NOMO-1 (cell line): ENCODE measurements around the gene SPATC1L.
"Not testable (repeated sequence)": the region's sequence is repeated elsewhere in the genome, so short reads cannot be mapped to it uniquely, and the experiment has no call there.

Experiments
- DNase-seq, 2 experiments: peaks; one replicate each; lab custom pipeline; 2025; ENCODE audit not compliant: unreplicated experiment in 2 of 2; lab: John Stamatoyannopoulos, UW

Gene SPATC1L

DNA sequence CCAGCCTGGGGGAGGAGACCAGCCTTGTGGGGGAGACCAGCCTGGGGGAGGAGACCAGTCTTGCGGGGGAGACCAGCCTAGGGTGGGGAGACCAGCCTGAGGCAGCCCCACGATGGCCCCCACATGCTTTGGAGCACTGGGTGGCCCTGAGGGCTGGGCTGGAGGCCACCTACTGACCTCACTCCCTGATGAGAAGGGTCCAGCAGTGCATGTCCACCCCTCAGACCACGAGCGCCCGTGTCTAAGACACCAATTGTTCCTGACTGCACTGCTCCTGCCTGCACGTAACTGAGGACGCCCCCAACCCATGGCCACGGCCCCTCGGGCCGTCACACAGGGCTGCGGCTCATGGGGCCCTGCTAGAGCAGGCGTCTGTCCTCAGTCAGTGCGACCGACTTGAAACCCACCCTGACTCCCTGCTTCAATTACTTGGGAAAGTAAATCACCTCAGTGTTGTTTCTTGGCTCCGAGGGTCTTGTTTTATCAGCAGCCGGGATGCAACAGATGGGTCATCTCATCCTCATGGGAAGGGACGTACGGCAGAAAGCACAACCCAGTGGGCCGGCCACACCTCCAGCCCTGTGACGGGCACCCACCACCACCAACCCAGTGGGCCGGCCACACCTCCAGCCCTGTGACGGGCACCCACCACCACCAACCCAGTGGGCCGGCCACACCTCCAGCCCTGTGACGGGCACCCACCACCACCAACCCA, at the start of gene SPATC1L:
Gene SPATC1L, minus strand, starts transcription at position 550 of the 715 bp plus-strand sequence. CDS start 1,643 bp downstream, outside the sequence.
- peak; percentile 37 to 44 for DNase-seq

DNA sequence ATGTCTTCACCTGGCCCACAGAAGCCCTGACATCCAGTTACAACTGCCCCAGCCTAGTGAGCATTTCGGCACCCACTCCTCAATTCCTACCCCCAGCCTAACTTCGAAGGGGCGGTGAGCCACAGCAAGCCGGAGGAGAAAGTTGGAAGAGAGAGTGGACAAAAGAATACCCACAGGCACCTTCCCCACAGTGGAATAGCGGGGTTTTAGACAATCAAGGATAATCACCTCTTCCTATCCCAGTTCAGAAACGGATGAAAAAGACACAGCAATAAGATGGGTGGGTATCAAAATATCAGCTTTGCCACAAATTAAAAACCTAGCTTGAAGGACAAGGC, 45.6 kb upstream of the SPATC1L start:
- no peak for DNase-seq

DNA sequence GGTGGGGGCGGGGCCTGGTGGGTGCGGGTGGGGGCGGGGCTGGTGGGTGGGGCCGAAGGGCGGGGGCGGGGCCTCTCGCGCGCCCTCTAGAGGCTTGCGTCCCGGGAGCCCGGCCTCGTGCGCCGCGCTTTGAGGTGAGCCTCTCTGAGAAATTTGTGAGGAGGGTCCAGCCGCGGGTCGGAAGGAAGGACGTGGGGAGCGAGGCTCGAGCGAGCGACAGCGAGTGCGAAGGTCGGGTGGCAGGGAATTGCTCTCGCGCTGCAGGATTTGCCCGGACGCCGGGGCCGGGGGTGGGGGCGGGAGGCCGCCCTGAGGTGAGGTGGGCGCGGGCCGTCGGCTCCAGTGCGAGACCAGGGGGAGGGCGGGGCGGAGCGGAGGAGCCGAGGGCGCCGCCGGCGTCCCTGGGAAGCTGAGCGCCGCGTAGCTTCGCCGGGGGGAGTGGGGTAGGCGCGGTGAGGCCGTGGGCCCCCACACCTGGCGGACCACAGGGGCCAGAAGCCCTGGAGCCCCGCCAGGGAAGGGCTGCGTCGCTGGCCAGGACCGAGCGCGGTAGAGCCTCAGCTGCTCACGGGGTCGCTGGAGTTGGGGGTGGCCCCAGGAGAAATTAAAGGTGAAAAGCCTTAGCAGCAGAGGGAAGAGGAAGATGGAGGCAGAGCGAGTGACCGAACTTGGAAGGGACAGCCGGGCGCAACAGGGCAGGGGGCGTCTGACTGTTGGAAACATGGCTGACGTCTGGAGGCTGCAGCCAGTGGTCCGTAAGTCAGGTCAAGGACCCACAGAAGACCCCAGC, 45.1 kb upstream of the SPATC1L start:
- DNase-seq: peak; percentile 57 to 70

DNA sequence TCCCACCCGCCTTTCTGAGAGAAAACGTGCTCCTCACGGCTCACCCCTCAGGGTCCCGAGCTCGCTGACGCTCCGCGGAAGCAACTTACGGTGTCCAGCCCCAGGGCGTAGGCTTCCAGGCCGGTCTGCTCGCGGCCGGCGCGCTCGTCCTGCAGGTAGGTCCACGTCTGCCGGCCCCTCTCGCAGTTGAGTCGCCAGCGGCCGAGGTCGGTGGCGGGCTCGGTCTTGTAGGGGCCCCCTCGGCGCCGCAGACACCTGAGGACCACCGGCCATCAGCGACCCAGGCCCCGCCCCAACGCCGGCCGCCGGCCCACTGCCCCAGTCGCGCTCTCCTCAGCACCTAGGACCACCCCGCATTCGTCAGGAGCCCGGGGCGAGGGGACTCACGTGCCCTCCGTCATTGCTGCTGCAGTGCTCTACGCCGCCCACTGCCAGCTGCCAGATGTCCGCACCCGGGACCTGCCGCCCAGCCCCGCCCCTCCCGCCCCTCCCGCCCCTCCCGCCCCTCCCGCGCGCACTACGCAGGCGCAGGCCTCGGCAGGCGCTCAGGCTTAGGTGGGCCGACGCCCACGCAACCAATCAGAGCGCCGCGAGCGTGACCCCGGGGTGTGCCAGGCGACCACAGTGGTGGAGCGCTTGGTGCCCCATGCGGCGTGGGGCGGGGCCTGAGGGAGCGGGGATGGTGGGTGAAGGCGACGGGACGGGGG, 44.2 kb upstream of the SPATC1L start, which contains the start of gene LSS:
Gene LSS, minus strand, starts transcription at position 430 of the 707 bp plus-strand sequence. Its CDS starts 29 bp downstream, at position 401.
- DNase-seq: peak; percentile 92 to 97

DNA sequence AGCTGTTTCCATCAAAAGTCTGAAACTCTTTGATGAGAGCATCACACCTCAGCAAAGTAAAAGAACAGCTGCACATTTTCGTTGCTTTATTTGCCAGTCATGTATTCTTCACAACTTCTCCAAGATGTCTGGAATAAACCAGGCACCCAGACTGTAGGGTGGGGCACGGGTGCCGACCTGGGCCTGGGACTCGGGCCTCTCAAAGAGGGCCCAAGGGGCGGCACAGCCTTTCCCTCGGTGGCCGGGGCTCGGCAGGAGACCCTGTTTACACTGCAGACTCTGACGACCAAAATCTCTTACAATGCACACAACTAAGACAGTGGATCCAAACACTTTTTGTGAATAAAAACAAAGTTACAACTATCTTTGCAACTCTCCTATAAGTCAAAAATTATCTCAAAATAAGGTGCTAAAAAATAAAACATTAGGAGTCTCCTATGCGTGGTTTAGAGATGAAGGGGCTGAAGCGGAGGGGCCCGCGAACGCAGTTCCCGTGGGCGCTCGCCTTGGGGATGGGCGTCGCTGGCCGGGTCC, 43.6 kb upstream of the SPATC1L start:
- DNase-seq: no peak

DNA sequence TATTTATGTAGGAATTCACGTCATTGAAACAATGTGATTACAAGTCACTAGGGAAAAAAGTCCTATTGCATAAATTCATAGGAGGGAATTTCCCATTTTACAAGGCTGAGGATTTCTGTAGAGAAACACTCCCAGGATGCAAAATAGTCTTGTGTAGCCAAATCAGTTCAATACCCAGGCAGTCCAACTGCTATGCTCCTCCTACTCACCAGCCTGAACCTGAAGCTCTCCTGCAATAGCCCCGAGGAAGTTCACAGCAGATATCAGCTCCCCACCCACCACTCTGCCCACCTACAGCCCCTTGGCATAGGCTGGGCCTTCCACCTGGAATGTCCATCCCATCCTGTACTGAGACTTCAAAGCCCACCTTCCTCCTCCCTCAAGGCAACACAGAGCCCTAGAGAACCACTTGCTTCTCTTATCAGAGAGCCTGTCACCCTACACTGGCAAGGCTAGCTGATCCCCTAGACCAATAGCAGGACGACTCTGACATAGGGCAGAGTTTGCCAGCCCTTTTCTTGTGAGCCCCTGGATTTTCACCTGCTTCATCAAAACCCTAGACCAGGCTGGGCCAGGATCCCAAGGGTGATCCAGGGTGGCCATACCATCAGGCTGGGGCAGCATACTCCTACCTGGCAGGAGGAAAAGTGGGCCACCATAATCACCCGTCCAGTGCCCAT, 42.8 kb upstream of the SPATC1L start:
- DNase-seq: no peak

DNA sequence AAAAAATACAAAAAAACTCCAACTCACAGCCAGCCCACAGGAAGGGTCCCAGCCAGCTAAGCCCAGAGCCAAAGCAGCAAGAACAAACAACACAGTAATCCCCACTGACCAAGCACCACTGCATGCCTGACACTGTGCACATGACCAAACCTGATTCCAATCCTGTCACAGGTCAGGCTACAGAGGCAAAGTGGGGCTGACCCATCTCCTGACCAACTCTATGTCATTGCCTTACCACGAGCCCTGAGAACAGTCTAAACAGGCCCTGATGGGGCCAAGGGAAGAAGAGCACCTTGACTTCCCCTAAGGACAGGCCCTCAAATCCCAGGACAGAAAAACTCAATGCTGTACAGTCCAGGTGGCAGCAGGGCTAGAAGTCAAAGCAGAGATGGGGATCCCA, 41.9 kb upstream of the SPATC1L start:
- DNase-seq: no peak

DNA sequence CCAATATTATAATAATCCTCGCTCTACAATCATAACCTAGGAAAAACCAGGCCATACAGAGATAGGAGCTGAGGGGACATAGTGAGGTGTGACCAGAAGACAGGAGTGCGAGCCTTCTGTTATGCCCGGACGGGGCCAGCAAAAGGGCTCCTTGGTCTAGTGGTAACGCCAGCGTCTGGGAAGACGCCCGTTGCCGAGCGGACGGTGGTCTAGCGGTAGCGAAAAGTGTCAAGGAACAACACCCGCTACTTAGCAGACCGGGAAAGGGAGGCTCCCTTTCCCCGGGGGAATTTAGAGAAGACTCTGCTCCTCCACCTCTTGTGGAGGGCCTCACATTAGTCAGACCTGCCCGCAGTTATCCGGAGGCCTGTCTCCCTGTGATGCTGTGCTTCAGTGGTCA, 39.4 kb upstream of the SPATC1L start:
- not testable (repeated sequence) for DNase-seq

DNA sequence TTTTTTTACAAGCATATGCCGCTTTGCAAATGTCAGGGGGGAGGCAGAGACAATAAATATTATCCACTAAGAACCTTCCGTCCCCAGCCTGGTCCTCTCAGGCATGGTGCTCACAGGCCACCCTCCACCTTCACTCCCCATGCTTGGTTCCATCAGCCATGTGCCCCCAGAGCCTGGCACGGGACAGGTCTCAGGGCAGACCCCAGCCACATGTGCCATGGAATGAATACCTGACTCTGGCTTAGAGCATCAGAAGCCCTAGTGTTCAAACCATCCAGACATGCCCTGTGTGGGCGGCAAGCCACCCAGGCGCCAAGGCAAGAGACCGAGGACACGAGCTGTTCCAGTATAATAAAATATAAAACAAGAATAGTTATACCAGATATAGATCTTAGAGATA, 39.0 kb upstream of the SPATC1L start:
- DNase-seq: no peak

DNA sequence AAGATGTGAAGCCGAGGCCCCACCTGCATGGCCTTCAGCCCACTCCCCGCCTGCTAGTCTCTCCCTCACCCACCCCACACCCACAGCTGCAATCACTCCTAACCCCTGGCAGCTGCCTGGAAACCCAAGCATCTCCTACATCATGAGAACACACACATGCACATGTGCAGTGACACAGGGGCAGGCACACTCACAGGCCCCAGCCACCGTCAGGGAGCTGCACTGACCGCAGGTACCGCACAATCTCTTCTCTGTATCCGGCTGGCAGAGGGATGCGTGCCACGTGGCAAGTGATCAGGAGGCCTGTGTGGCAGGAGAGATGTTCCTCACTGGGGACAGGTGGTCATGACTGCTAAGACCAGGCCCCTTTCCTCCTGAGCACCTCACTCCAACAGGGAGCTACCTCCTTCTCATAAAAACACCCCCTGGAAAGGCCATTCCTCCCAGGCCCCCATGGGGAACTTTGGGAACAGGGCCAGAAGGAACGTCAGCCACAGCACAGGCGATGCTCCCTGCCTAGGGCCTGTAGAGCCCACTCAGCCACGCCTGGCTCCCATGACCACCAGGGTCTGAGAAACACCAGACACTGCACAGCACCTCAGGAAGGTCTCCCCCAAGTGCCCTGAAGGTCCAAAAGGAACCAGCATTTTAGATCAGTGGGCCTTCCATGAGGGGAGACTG, 38.3 kb upstream of the SPATC1L start:
- no peak for DNase-seq

DNA sequence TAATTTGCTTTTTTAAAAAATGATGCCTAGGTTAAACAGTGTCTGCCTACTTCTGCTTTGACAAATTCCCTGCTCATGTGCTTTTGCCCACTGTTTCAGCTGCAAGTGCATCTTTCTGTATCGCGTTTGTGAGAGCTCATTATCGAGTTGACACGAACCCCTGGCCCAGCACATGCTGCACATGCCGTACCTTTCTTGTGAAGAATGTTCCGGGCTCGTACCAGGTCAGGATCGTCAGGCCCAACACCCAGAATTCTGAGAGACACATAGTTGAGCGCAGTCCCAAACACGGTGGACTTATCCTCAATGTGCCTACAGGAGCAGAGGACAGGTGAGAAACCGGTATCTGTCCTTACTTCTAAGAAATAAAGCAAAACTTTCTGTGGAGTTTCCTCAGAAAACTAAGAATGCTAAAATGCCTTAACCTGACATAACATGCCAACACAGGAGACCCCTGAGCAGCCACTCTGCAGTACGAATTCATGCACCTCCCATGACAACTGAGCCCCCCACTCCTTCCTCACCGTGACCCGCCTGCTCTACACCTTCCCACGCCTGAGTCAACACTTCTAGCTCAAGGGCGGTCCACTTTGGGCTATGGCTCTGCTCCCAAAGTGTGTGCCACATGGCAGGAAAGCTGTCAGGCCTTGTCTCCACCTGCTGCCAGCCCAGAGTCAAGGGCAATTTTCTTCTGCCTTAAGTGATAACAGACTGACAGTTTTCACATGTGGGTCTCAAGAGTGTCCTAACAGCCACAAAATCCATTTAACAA, 37.6 kb upstream of the SPATC1L start:
- DNase-seq: no peak

DNA sequence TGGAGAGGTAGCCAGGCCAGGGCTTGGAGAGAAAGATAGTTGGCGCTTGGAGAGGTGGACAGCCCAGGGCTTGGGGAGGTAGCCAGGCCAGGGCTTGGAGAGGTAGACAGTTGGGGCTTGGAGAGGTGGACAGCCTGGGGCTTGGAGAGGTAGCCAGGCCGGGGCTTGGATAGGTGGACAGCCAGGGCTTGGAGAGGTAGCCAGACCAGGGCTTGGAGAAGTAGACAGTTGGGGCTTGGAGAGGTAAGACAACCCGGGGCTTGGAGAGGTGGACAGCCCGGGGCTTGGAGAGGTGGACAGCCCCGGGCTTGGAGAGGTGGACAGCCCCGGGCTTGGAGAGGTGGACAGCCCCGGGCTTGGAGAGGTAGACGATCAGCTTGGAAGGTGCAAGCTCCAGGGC, 36.6 kb upstream of the SPATC1L start:
- DNase-seq: no peak

DNA sequence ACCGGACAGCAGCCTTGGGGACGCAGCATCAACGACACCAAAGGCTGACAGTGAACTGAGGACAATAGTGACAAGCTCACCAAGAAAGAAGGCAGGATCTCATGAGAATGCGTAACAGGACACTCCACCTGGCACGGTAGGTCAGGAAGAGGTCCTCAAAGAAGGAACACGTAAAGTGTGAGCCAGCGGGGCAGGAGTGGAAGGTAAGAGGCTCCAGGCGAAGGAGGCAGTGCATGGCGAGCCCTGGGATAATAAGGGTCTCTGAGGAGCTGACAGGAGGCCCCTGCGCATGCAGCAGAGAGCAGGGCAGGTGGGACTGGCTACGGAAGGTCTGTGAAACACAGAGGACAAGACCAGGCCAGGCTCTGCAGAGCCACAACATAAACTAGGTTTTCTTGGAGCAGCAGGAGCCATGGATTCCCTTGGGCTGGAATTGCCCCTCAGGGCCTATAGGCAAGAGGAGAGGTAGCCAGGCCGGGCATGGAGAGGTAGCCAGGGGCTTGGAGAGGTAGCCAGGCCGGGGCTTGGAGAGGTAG, 36.1 kb upstream of the SPATC1L start:
- no peak for DNase-seq

DNA sequence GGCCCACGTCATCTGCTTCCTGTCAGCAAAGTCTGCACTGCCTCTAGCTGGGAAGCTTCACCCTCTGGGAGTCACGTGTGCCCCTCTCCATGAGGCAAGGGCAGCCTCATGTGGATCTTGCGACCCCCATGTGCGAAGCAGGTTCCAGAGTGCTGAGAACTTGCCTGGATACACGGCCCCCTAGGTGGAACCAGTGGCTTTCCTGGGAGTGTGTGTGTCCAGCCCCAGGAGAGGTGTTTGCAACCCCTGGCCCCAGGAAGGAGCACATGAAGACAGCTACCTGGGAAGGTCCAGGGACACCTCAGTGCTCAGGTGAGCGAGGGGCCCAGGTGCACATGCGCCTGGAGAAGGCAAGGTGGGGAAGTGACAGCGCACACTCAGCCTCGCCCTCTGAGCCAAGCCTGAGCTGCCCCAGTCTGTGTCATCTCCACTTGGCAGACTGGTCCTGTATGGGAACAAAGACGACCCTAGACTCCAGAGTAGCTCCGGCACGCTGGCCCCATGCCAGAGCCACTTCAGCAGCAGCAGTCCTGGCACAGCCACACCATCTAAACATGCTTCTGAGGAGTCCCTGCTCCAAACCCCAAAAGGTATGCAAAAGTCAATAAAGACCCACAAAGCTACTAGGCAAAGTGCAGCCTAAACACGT, 35.5 kb upstream of the SPATC1L start:
- DNase-seq: no peak

DNA sequence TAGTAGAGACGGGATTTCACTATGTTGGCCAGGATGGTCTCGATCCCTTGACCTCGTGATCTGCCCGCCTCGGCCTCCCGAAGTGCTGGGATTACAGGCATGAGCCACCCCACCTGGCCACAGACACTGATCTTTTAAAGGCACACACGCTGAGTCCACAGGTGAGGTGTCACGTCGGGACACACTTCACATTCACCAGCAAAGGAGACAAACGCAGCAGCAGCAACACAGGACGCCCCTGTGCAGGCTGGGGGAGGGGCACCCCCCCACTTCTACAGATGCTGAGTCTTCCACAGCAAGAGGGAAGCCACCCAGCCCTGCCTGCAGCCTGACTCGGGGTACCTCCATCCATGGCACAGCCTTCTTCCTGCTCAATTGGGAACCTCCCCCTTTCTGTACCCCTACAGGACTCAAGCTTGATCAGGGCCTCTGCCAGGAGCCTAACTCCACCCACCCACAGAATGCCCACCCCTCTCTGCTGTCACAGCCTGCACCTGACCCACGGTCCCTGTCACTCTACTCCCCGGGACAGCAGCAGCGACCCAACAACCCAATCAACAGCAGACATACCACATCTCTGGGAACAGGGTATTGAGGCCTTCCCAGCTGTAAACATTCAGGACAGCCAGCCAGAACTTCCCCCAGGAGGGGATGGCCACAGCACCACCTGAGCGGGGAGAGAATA, 34.8 kb upstream of the SPATC1L start:
- no peak for DNase-seq

DNA sequence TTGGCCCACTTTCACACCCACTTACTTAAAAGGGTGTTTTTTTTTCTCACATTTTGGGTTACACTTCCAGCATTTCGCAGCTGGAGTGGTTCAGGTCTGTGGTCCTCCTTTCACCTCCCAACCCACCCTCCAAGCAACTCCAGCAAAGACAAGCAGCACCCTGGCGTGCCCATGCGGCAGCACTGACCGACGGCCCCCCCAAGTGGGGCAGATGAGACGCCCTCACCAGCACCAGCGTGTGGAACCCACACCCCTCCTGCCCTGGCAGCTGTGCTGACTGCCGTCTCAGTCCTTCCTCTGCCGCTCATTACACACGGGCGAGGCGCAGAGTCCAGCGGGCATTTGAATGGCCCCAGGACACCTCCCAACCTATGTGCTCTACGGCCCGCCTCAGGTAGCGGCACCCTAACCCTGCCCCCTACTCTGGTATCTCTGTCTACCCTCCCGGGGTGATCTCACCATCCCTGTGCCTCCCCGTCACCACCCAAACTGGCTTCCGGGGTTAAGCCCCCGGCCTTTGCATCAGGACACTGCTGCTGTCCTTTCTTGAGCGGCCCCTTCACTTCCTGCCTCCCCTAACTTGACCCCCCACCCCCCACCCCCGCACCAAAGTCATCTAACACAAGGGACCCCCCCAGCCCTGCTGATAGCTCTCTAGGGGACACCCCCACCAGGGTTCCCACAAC, 33.4 kb upstream of the SPATC1L start:
- DNase-seq: no peak

DNA sequence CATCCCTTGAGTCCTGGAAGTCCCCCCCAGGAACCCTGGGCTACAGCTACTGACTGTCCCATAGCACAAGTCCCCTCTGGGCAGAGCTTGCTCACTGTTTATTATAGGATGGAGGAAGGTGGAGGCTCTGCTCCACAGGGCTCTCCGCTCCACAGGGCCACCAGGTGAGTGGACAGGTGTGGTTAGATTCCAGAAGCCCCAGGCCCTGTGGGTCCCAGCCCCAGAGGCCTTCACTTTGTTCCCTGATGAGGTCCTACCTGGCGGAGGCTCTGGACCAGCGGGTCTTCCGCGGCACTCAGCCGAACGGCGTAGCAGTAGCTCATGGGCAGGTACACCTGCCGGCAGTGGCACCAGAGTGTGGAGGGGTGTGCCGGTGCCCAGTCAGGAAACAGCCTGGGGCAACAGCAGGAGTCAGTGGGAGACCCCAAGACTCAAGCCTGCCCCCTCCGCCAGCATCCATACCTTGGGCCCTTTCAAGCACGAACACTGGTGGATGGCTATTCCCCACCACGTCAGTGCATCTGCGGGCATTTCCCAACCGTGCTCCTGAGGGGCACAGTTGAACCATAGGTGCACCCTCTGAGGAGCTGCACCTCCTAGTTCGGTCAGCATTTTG, 32.0 kb upstream of the SPATC1L start:
- DNase-seq: no peak
